GM13976 (cell line): ENCODE results near the gene CRISP2.
"Not testable (repeated sequence)": the region's sequence is repeated elsewhere in the genome, so short reads cannot be mapped to it uniquely, and the experiment has no call there.

Experiments
- DNase-seq: peaks from one replicate; pipeline ENCODE4 v3.0.0; 2012; ENCODE audit warnings: low spot score
- in situ Hi-C: fragments of 300-500 bp; cut with MboI; formaldehyde crosslinking; loops from one replicate; pipeline ENCODE4 v1.12.0; 2022; ENCODE audit warnings: low sequenced_read_pairs, mixed read lengths, inconsistent platforms; ENCODE audit not compliant: unreplicated experiment
- TF ChIP-seq, protein P1 (sequence below): IDR thresholded peaks from 2 replicates; pipeline ENCODE4 v1.5.1; 2012; ENCODE audit warnings: borderline replicate concordance, mild to moderate bottlenecking; ENCODE audit not compliant: insufficient read depth; ENCODE audit errors: extremely low read depth, missing control alignments, control extremely low read depth

CRISP2 gene

DNA sequence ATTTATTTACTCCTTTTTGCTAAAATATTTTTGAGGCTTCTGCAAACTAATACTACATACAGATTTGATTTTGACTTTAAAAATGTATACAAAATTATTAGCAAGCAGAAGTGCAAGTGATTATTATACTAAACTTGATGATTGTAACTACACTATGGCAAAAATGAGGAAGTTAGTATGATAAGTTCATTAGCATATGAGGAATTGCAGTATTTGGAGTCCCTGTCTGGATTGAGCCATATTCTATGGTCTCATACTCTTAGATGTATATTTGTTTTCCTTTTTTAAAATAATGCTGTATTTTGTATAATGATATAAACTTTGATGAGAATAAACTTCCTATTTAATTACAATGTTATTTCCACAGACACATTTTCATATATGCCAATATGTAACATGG is 16.9 kb upstream of the CRISP2 start:
- in situ Hi-C loops, result no loop called here
- DNase-seq, result no peak
- TF ChIP-seq, protein P1, sequence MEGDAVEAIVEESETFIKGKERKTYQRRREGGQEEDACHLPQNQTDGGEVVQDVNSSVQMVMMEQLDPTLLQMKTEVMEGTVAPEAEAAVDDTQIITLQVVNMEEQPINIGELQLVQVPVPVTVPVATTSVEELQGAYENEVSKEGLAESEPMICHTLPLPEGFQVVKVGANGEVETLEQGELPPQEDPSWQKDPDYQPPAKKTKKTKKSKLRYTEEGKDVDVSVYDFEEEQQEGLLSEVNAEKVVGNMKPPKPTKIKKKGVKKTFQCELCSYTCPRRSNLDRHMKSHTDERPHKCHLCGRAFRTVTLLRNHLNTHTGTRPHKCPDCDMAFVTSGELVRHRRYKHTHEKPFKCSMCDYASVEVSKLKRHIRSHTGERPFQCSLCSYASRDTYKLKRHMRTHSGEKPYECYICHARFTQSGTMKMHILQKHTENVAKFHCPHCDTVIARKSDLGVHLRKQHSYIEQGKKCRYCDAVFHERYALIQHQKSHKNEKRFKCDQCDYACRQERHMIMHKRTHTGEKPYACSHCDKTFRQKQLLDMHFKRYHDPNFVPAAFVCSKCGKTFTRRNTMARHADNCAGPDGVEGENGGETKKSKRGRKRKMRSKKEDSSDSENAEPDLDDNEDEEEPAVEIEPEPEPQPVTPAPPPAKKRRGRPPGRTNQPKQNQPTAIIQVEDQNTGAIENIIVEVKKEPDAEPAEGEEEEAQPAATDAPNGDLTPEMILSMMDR, result no peak

- not testable (repeated sequence) for DNase-seq
Measured at GRCh38 chr6:49723917-49724316, 10.6 kb upstream of the CRISP2 start.

DNA sequence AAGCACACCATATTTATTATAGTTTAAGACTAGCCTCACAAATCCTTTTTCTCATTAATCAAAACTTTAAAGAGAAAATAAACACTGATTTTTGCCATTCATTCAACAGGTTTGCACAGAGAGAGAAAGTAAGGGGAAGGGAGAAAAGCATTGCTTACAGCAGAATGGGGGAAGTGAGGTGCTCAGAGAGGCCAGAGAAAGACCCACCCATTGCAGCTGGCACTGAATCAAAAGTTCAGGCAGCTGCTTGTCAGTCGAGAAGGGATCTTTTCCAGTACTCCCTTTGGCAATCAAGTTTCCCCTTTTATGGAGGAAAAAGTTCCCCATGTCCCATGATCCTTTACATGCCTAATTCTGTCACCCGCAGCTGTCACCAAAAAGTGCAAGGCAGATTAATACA is 8.0 kb upstream of the CRISP2 start:
- in situ Hi-C loops, result no loop called here
- TF ChIP-seq, protein P1, result no peak
- no peak for DNase-seq

More at GRCh38 chr6:49723917-49724316, 10.6 kb upstream of the CRISP2 start:
- in situ Hi-C loops, result not testable (repeated sequence)

GRCh38 chr6:49720372-49720771 is 7.0 kb upstream of the CRISP2 start:
- TF ChIP-seq, protein P1, result no peak
- in situ Hi-C loops, result no loop called here
- DNase-seq, result no peak

GRCh38 chr6:49698478-49698877 is 14.9 kb downstream of the CRISP2 start:
- no peak for DNase-seq
- in situ Hi-C loops, result no loop called here

GRCh38 chr6:49693512-49693911 is 19.8 kb downstream of the CRISP2 start:
- no peak for DNase-seq
- TF ChIP-seq, protein P1, result no peak
- in situ Hi-C loops, result no loop called here

More at GRCh38 chr6:49698478-49698877, 14.9 kb downstream of the CRISP2 start:
- TF ChIP-seq, protein P1, result no peak

- TF ChIP-seq, protein P1, result no peak
- no peak for DNase-seq
- in situ Hi-C loops, result no loop called here
Measured at GRCh38 chr6:49692534-49692933, 20.8 kb downstream of the CRISP2 start.
